ENCODE data around the gene TSPAN17.

The TSPAN17 gene

DNA sequence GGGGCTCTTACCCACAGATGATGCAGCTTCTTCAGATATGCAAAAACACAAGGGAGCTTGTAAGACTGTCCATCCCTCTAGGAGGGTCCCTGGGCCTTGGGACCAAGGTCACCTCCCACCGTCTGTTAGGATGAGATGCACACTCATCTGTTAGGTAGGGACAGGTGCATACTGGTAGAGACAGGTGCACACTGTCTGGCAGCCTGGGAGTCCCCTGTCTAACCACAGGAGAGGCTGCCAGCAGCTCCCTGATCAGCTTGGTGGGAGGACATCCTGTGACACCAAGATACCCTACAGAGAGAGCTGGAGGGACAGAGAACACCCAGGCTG is 13.2 kb downstream of the TSPAN17 start:
- DNase-seq (ENCODE audit: low spot score) = no peak

DNA sequence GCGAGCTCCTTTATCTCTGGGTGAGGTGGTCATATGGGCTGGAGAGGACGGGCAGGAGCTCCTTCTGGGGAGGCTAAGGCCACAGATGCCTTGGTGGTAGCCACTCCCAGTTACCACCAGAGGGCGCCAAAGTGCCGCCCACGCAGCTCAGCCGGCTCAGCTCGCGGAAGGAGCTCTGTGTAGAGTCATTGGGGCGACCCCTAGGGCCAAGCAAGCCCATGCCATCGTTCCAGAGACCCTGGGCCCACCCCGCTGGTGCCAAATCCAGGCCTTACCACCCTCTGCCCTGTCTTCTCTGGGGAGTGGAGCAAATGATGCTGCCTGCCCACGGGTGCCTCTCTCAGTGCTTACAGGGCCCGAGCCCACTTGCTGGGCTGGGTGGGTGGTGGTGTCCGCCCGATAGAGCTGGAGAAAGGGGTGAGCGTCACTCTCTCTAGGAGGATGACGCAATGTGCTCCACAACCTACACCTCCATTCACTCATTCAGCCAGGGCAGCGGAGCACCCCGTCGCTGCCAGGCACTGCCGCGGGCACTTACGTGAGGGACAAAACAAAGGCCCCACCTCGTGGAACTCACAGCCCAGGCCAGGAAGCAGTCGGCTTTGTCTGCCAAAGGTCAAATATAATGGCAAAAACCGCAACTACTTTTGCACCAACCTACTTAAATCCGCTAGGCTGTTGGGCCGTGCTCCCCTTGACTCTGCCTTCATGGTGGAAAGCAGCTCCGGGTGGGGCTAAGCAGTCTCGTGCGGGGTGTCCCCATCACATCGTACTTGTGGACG is 13.8 kb downstream of the TSPAN17 start:
- DNase-seq (ENCODE audit: low spot score) = peak; percentile 75

DNA sequence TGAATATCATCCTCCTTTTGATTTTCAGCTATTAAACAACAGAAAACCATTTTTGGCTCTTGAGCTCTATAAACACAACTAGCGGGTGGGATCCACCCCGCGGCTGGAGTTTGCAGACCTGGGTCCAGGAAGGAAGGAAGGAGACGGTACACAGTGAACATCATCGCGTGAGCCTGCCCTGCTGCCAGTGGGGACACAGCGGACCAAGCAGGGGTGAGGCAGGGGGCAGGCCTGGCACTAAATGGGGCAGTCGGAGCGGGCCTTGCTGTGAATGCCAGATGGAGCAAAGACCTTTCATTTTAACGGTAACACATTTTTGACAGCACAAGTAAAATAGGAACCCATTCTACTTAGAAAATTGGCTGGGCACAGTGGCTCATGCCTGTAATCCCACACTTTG is 14.4 kb downstream of the TSPAN17 start:
- no peak for DNase-seq (ENCODE audit: low spot score)

DNA sequence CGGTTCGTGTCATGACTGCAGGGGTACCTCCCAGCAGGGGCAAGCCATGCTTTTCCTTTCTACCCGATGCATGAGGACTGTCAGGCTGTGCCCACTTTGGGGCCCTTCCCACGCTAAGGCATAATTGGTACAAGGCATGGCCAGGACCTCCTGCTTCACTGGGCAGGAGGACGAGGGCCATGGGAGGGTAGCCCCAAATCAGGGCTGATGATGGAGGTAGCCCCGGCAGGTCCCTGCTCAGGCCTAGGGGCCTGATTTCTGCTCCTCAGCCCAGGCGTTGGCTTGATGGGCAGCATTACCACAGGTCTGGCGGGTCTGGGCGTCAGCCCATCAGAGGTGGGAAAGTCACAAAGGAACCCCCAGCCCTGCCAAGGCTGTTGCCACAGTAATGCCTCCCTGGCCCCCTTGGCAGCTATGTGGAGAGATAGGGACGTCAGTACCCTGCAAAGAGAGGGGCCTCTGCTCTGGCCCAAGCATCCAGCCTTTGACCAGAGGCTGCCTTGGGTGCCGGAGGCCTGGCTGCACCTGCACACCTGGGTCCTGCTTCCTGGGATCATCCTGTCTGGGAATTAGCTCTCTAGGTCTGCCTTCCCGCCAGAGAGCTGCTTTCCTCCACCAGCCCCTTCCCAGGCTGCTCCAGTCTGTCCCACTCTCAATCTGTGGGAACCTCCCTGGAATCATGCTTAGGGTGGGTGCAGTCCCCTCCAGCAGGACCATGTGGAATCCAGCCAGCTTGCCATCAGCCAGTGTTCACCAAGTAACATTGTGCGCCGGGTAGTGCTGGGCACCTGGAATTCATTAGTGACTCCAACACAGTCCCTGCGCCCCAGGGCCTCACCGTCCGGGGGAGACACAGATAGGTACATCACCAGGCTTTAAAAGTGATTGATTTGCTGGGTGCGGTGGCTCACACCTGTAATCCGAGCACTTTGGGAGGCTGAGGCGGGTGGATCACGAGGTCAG is 15.4 kb downstream of the TSPAN17 start:
- DNase-seq (ENCODE audit: low spot score) = no peak

DNA sequence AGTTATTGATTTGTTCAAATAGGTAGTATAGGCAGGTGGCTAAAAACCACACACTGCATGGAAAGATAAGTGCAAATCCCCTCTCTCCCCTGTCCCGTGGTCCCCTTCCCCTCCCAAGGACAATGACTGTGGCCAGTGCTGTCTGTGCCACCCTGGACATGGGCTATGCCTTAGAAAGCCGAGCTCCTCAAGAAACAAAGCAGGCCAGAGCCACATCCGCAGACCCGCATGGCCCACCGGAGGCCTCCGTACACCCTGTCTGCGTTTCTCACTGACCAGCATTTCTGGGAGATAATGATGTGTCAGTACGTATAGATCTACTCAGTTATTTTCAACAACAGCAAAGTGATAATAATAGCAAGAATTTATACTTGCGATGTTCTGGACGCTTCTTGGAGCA is 16.3 kb downstream of the TSPAN17 start:
- no peak for DNase-seq (ENCODE audit: low spot score)

DNA sequence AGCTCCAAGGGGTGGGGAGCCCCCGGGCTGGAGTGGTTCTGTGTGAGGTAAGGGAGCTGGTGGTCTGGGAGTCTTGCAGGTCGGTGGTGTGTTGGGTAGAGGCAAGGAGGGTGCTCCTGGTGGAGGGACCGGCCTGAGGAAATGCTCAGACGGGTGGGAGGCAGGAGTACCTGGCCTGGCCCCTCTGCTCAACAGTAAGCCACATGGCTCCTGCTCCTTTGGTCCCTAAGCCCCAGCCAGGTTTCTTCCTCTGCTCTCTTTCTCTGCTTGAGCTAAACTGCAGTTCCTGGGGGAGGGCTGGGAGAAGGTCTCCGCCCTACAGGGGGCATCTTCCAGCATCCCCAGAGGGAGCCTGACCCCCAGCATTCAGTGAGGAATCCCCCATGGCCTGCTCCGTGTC is 17.2 kb downstream of the TSPAN17 start:
- DNase-seq (ENCODE audit: low spot score) = no peak

DNA sequence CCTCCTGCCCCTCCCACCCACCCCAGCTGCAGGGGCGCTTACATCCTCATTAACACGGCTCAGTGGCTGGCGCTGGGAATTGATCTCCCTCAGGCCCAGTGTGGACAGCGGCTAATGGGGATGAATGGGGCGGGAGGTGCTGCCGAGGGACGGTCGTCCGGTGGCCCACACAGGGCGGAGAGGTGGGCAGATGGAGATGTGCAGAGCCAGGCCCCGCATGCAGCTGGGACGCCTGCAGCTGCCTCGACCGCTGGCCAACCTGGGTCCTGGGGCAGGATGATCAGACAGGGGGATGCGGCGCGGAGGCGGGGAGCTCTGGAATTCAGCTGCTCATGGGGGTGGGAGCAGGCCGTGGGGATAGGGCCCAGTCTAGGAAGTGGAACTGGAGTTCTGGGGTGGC is 17.6 kb downstream of the TSPAN17 start:
- no peak for DNase-seq (ENCODE audit: low spot score)

DNA sequence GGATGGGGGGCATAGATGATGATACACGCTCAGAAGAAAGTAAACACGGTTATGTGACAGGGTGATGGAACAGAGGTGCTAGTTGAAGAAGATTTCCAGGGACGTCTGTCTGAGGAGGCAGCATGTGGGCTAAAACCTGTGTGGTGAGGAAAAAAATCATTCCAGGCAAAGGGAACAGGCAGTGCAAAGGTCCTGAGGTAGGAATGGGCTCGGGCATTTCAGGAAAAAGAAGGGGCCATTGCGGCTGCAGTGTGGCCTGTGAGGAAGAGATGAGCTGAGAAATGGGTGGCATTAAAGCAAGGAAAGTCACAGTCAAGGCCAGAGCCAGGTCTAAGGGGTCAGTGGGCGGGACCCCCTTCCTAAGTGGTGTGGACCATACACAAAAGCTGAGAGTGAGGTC is 18.2 kb downstream of the TSPAN17 start:
- DNase-seq (ENCODE audit: low spot score) = no peak

DNA sequence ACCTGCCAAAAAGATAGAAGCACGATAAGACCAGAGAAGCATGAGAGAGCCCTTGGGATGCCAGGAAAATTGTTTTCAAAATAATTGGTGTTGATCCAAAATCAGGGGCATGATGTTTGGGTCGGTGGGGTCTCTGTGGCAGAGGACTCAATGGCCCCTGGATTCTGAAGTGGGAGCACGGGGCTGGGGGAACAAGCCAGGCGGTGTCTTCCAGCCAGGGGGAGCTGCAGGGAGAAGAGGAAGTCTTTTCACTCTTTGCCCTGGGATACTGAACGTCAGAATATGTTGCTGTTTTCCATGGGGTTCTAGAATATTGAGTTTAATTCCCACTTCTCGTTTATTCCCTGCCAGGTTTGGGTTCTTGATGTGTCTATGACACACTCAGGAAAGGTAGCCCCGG is 20.4 kb downstream of the TSPAN17 start:
- DNase-seq (ENCODE audit: low spot score) = no peak

DNA sequence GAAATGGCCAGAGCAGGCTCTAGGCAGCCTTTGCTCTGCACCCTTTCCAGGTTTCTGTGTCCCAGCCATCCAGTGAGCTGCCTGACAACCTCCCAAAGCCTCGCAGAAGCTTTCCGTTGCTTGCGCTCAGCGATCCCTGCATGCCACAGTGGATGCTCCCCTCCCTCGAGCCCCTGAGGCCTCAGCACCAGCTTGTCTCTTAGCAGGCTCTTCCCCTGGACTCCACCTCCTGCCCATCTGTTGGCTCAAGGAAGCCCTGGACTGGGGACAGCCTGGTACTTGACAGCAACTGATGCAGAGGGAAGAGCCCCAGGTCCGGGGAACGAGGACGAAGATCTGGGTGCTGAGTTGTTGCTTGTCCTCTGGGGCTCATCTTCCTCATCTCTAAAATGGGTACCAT is 23.2 kb downstream of the TSPAN17 start:
- no peak for DNase-seq (ENCODE audit: low spot score)

DNA sequence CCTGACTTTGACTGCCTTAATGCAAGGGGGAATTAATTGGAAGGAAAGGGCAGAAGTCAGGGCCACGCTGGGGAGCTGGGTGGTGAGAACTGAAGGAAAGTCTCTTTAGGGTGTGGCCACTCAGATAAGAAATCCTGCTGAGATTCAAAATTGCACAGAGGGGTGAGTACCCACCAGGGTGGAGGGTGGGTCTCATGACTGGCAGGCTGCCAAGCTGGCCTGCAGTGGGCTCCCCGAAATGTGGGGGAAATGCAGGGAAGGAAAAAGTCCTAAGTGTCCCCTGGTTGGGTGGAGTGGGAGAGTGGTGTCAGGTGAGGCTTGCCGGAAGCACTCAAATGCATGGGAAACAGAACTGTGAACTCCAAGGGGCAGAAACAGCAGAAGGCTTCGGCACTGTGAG is 24.1 kb downstream of the TSPAN17 start:
- no peak for DNase-seq (ENCODE audit: low spot score)

DNA sequence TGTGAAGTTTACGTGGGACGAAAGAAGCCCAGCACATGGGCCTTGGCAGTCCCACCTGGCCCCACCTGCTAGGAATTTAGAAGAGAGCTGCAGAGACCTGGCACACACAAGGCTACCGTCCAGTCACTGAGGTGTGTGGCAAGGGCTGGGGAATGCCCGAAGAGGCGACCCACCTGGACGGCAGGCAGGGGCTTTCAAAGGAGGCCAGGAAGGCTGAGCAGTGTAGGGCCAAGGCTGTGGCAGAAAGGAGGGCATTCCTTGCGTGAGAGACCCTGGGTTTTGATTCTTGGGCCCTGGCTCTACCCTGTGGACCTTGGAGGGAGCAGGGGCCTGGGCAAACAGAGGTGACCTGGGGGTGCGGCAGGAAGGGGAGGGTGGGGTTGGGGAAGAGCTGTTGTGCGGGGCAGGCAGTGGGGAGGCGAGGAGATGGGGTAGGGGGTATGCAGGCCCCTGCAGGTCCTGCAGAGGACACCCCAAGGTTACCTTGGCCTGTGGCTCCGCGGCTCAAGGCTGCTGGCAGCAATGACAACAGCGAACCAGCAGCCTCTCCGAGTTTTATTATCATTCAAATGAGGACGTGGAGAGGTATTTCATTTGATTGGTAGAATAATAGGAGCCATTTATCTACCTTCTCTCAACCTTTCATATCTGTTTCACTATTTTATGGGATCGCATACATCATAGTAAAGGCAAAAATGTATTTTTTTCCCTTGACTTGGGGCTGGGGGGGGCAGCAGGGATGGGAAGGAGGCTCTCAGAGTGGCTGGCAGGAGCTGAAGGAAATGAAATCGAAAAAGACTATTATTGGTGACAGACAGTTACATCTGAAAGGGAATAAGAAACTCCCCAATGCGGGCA is 24.8 kb downstream of the TSPAN17 start:
- DNase-seq (ENCODE audit: low spot score) = no peak

DNA sequence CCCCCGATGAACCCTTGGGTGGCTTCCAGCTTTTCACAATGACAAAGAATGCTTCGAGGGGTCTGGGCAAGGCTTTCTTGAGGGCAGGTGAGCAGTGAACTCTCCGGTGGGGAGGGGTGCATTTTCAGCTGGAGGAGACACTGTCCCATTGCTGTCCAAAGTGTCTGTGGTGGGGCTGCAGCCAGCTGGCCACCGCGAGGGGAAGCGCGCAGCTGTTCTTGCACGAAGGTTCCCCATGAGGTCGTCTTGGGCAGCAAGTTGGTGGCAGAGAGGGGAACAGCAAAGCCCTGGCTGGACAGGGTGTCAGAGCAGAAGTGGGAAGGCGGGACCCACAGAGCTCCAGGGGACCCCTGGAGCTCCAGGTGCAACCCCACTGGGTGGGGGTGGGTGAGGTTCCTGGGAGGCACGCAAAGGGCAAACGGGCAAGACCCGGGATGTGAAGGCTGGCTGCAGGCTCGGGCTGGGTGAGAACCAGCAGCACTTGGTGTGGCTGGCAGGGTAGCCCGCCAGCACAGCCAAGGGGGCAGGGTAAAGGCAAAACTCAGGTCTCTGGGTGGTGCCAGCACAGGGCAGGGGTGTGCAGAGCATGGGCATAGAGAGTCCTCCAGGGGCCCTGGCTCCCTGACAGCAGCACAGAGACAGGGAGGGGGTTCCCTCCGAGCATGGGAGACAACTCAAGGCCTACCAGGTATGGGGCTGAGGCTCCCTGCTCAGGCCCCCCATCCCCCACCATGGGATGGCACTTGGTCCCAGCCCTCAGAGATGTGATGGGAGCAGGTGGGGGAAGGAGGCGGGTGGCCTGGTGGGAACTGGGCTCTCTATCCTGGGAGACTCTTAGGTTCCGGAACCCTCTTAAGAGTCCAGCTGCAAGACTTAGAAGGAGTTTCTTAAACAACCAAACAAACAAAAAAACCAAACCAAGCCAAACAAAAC is 26.6 kb downstream of the TSPAN17 start:
- DNase-seq (ENCODE audit: low spot score) = no peak

DNA sequence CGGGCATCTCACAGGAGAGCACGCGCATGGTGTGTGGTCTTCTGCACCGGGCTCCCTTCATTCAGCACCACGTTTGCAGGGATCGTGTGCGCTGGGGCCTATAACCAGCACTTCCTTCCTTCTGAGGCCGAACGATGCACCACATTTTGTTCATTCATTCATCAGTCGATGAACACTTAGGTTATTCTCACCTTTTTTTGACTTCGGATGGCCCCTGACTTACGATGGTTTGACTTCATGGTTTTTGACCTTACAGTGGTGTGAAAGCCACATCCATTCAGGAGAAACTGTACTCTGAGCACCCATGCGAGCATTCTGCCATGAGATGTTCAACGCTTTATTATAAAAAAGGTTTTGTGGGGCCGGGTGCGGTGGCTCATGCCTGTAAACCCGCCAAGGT is 27.5 kb downstream of the TSPAN17 start:
- DNase-seq (ENCODE audit: low spot score) = no peak

DNA sequence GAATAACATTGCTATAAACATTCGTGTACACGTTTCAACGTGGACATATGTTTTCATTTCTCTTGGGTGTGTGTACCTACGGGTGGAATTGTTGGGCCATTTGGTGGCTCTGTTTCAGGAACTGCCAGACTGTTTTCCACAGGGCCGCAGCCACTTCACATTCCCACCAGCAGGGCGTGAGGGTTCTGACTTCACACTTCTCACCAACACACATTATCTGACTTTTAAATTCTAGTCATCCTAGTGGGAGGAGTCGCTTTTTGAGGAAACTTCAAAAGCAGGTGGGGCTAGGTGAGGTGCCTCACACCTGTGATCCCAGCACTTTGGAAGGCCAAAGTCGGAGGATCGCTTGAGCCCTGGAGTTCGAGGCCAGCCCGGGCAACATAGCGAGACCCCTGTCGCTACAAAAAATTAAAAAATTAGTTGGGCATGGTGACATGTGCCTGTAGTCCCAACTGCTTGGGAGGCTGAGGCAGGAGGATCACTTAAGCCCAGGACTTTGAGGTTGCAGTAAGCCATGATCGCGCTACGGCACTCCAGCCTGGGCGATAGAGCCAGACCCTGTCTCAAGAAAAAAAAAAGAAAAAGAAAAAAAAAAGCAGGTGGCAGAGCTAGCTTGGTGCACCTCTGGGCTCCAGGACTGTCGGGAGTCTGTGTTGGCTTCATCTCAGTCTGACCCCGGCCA is 28.5 kb downstream of the TSPAN17 start:
- DNase-seq (ENCODE audit: low spot score) = peak; percentile 54

DNA sequence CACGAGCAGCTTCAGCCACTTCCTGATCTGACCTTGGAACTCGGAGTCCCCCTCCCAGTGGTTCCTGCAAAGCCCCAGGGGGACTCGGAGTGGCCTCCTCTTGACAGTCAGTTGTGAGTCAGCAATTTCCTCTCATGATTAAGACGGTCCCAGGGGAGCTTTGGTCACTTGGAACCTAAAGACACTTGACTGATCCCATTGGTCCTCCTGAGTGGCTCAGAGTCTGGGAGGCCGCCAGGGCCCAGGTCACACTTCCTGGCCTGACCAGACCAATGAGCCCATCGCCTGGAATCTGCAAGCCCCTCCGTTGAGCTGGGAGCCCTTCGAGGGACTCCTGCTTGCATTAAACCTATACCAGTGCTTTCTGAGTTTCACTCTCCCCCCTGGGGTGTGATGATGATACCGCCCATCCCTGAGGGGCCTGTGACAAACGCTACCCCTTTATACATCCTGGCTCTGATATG is 29.1 kb downstream of the TSPAN17 start:
- peak; percentile 56 for DNase-seq (ENCODE audit: low spot score)

DNA sequence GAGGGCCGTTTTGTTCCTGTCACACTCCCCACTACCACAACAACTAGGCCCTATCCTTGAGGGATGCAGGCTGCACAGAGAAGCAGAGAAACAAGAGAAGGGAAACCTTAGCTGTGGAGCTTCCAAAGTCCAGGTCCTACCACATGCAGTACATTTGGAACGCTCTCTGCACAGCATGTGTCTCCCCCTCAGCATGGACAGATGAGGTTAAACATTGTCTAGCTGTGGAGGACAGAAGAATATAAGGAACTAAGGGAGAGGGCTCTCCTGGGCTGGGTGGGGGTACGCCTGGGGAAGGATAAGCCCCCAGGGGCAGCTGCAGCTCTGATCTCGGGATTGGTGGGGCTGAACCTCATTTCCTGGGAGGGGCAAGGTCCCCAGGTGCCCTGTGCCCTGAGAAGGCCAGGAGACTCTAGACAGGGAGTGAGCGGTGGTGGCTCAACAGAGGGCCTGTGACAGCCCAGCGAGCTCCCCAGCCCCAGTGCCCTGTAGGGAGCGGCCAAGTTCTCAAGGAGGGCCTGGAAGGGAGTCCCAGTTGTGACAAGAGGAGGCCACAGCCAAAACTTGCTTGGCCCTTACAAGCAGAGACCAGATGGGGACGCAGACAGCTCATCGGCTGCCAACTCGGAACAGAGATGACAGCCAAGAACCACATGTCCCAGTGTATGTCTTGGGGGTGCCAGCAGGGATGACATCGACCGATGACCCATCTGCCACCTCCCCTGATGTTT is 30.1 kb downstream of the TSPAN17 start:
- DNase-seq (ENCODE audit: low spot score) = no peak

DNA sequence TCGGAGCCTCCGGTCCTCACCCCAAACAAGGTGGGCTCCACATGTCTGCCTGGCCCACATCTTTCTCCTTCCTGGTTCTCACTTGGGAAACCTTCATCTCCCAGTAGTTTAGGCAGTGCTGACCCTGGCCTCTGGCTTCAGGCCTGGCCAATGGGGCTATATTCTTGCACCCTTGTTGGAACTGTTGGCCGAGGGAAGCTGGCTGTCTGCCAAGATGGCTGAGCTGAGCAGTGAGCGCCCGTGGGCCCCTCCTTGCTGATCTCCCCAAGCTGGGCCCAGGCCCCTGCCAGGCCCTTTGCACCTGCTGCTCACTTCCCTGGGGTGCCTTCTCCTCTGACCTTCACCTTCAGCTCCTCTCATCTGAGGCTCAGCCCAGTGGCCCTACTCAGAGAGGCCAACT is 31.3 kb downstream of the TSPAN17 start:
- DNase-seq (ENCODE audit: low spot score) = no peak

DNA sequence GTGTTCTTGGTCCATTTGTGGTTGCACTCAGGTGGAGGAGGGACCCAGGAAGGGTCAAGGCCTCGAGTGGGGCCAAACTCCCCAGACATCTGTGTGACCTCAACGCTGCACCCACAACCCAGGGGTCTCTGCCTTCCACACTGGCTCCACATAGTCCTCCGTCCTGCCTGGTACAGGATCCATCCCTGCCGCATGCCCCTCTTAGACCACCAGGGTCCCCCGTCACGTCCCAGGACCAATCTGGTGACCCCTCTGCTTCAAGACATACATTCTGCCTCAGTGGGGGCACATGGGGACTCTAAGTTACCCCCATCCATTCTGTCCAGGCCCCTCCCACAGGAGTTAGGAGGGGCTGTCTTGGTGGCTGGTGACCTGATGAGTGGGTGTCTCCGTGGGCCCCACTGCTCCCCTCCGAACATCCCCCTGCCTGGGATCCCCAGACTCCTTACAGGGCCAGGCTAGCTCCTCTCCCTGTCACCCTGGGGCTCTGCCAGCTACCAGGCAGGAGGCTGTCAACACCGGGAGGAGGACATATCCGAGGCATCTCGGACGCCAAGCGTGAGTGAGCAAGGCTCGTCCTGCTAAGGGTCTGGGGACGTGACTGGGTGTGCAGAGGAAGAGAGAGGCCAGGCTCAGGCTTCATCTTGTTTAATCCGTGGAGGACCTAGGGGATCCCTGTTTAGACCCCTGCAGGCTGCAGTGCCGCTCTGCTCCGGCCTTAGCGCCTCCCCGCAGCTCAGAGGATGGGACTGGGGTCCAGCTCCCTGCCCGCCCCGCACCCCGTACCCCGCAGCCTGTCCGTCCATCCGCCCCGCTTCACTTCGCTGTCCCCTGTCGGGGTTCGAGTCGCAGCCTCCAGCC is 32.3 kb downstream of the TSPAN17 start:
- DNase-seq (ENCODE audit: low spot score) = no peak

All from kidney tubule cell (primary cell).